Glutamatergic neuron (in vitro differentiated cells): ENCODE data around the gene DCST1. TPM values are rescaled to one million over a fixed set of nuclear protein-coding genes. Genes with fewer than 3 reads are reported as not detected.

Experiments
- DNase-seq: peaks from one replicate; pipeline ENCODE4 v3.0.0; 2022
- H3K27ac Mint-ChIP-seq: one replicate; pipeline ENCODE4 v1.8.0; 2020; ENCODE audit warnings: mild to moderate bottlenecking, mixed read lengths, inconsistent platforms; ENCODE audit not compliant: unreplicated experiment
- H3K27me3 Mint-ChIP-seq: one replicate; pipeline ENCODE4 v1.8.0; 2020; ENCODE audit warnings: mild to moderate bottlenecking, moderate library complexity, mixed read lengths, inconsistent platforms; ENCODE audit not compliant: unreplicated experiment
- H3K36me3 Mint-ChIP-seq: one replicate; pipeline ENCODE4 v1.8.0; 2020; ENCODE audit warnings: mild to moderate bottlenecking, mixed read lengths, inconsistent platforms; ENCODE audit not compliant: unreplicated experiment
- H3K4me1 Mint-ChIP-seq: one replicate; pipeline ENCODE4 v1.8.0; 2020; ENCODE audit warnings: mild to moderate bottlenecking, low read depth, mixed read lengths, inconsistent platforms; ENCODE audit not compliant: unreplicated experiment
- H3K4me3 Mint-ChIP-seq: one replicate; pipeline ENCODE4 v1.8.0; 2020; ENCODE audit warnings: mild to moderate bottlenecking, mixed read lengths, inconsistent platforms; ENCODE audit not compliant: unreplicated experiment
- H3K9me3 Mint-ChIP-seq: one replicate; pipeline ENCODE4 v1.8.0; 2020; ENCODE audit warnings: mild to moderate bottlenecking, moderate library complexity, mixed read lengths, inconsistent platforms; ENCODE audit not compliant: unreplicated experiment
- CTCF ChIP-seq: fragments of 200-600 bp; sonication (generic); IDR thresholded peaks from one replicate; pipeline ENCODE4 v1.5.0; 2021; ENCODE audit not compliant: partially characterized antibody, unreplicated experiment
- total RNA-seq: library from RNA; stranded (reverse); fragmentation: NEBNext Ultra II Directional; extraction: Animal tissue kit (Norgen Biotek cat#: 25700); gene quantifications from one replicate; pipeline ENCODE4 v1.2.1, GENCODE V29; 2021; ENCODE audit not compliant: unreplicated experiment

The DCST1 gene
- total RNA-seq, 1 donor from 2014 or later, result not detected

- H3K9me3 Mint-ChIP-seq, result peaks cover 2% of the 10 kb centered on the region
- no peak for TF ChIP-seq CTCF
- no peaks in the 10 kb centered on the region for H3K4me1 Mint-ChIP-seq
- H3K27ac Mint-ChIP-seq, result no peak overlapping the region
- H3K36me3 Mint-ChIP-seq, result no peaks in the 10 kb centered on the region
- H3K4me3 Mint-ChIP-seq, result no peak overlapping the region
- no peak for DNase-seq
- H3K27me3 Mint-ChIP-seq, result peaks cover 10% of the 10 kb centered on the region
Observed at GRCh38 chr1:155026154-155026553, 7.5 kb upstream of the DCST1 start.

- Mint-ChIP-seq H3K27me3 (peaks cover 7% of the 10 kb centered on the region), H3K9me3 (peaks cover 2% of the 10 kb centered on the region), H3K4me1 (no peaks in the 10 kb centered on the region), H3K4me3 (no peak overlapping the region), H3K36me3 (no peaks in the 10 kb centered on the region), H3K27ac (no peak overlapping the region)
- DNase-seq, result no peak
- TF ChIP-seq CTCF, result no peak
Observed at GRCh38 chr1:155026588-155026987, 7.0 kb upstream of the DCST1 start.

- DNase-seq, result no peak
- H3K27me3 Mint-ChIP-seq, result peaks cover 7% of the 10 kb centered on the region
- TF ChIP-seq CTCF, result no peak
- H3K4me1 Mint-ChIP-seq, result no peaks in the 10 kb centered on the region
- no peaks in the 10 kb centered on the region for H3K36me3 Mint-ChIP-seq
- no peak overlapping the region for H3K27ac Mint-ChIP-seq
- H3K9me3 Mint-ChIP-seq, result peaks cover 7% of the 10 kb centered on the region
- no peak overlapping the region for H3K4me3 Mint-ChIP-seq
Observed at GRCh38 chr1:155029513-155030242, 3.9 kb upstream of the DCST1 start.

GRCh38 chr1:155030243-155030795, 3.3 kb upstream of the DCST1 start:
- Mint-ChIP-seq H3K36me3 (no peaks in the 10 kb centered on the region), H3K27me3 (peaks cover 6% of the 10 kb centered on the region), H3K4me1 (no peaks in the 10 kb centered on the region), H3K9me3 (peaks cover 10% of the 10 kb centered on the region), H3K27ac (no peak overlapping the region), H3K4me3 (no peak overlapping the region)
- DNase-seq, result no peak
- TF ChIP-seq CTCF, result no peak

- Mint-ChIP-seq H3K4me1 (no peaks in the 10 kb centered on the region), H3K36me3 (no peaks in the 10 kb centered on the region), H3K27me3 (peaks cover 6% of the 10 kb centered on the region), H3K4me3 (no peak overlapping the region), H3K27ac (no peak overlapping the region), H3K9me3 (peaks cover 10% of the 10 kb centered on the region)
- DNase-seq, result no peak
- no peak for TF ChIP-seq CTCF
Observed at GRCh38 chr1:155030899-155031298, 2.7 kb upstream of the DCST1 start.
